ENCODE data around the gene NLE1. TPM values are rescaled to one million over a fixed set of nuclear protein-coding genes. Genes with fewer than 3 reads are reported as not detected.
"Not testable (repeated sequence)": the region's sequence is repeated elsewhere in the genome, so short reads cannot be mapped to it uniquely, and the experiment has no call there.

NLE1 gene
- total RNA-seq, 1 experiment from 2014 or later: 27.0 TPM

DNA sequence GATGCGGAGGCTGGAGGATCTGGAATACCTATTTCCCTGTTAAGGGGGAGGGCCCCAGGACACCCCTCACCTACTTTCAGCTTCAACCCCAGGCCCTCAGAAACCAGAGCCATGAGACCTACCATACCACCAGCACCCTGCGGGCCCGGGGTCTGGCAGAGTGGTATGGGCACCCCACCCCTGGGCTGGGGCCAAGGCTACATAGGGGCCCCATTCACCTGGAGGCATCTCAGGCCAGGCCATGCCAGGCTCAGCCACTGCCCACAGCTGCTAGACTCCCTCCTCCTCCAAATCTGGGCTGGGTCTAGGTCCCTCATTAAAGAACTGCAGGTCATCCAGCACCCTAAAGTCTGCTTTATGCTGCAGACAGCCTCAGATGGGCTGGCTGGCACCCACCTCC lies 11.7 kb downstream of the NLE1 start:
- no peak for DNase-seq (ENCODE audit: extremely low read depth, low read depth)

DNA sequence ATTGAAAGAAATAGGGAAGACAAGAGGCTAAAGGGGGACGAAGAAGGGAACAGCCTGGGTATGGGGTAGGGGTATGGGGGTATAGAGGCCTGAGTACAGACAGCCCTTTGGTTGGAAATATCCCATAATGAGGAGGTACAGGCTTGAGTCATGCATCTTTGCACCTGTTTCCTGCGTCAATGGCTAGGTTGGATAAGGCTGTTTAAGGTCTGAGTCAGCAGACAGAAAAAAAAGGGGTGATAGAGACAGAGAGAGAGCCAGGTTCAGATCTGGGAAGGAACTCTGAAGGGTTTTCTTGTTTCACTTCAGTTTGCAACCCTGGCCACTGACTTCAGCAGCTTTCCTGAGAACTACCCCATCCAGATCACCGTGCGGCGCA lies 12.1 kb downstream of the NLE1 start:
- no peak for DNase-seq (ENCODE audit: extremely low read depth, low read depth)

DNA sequence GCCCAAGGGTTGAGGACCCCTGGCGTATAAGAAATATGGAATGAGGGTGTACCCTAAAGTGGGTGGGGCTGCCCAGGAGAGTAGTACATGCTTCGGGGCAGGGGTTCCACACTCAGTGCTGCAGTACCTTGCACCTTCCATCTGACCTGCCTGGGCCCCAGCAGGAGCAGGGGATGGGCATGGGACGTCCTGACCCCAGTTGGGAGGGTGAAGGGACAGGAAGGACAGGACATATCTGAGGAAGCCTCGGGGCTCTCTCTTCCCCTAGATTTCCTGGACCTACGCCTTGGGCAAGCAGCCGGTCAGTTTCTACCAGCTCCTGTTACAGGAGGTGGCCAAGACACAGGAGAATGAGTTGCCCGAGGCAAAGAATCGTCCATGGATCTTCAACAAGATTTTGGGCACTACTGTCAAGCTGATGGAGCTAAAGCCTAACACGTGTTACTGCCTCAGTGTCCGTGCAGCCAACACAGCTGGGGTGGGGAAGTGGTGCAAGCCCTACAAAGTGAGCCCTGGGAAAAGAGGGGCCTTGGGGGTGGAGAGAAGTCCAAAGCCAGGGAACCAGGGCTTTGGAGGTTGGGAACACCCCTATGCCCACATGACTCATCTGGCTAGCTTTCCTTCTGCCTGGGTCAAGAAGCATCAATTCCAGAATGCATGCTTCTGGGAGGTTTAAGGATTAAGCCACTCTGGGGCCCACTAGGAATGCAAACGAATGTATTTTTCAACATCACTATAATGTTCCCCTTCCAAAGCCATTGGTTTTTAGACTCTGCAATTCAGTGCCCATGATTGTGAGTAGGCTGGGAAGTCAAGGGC lies 12.7 kb downstream of the NLE1 start:
- DNase-seq (ENCODE audit: extremely low read depth, low read depth): no peak

DNA sequence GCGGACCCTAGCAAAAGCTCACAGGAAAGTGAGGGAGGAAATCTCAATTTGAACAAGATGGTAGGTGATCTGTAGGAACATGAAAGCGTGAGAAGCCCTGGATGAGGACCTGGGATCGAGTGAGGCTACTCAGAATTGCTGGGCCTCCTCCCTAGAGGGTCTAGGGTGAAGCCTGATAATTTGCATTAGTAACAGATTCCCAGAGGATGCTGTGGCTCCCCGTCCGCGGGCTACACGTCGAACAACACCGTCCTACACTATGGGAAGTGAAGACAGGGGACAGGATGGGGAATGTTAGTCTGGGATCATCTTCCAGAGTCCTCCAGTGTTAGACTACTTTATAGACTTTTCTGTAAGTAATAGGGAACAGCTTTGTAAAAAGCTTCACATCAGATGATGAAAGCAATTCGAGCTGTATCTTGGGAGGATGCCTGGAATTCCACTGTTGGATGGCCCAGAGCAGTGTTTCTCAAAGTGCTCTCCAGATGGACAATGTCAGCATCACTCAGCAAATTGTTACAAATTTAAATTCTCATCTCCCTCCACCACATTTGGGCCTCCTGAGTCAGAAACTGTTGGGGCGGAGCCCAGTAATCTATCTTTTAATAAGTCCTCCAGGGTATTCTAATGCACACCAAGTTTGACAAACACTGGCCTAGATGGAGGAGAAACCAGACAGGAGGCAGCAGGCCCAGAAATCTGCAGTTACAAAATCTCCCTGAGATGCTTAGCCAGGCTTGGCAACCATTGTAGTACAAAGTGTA lies 14.2 kb downstream of the NLE1 start:
- DNase-seq (ENCODE audit: extremely low read depth, low read depth): no peak

DNA sequence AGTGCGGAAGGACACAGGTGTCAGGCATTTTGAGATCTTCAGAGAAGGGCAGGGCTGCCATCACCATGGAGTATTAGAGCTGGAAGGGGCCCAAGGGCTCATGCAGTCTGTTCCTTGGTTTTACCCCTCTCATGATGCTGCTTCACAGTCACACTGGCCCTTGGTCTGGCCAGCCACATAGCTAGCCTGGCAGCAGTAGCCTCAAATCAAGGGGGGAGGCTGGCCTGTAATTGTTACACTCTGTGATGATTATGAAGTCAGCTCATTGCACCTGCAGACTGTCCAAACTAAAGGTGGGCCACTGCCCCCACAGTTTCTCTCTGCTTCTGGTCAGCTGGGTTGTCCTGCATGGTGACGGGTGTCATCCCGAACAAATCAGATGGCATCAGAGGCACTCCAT lies 20.8 kb downstream of the NLE1 start, which contains the start of gene FNDC8:
TSS of gene FNDC8 (plus strand) at position 301 of the 400 bp plus-strand sequence. CDS start at position 380, 79 bp downstream.
- no peak for DNase-seq (ENCODE audit: extremely low read depth, low read depth)

DNA sequence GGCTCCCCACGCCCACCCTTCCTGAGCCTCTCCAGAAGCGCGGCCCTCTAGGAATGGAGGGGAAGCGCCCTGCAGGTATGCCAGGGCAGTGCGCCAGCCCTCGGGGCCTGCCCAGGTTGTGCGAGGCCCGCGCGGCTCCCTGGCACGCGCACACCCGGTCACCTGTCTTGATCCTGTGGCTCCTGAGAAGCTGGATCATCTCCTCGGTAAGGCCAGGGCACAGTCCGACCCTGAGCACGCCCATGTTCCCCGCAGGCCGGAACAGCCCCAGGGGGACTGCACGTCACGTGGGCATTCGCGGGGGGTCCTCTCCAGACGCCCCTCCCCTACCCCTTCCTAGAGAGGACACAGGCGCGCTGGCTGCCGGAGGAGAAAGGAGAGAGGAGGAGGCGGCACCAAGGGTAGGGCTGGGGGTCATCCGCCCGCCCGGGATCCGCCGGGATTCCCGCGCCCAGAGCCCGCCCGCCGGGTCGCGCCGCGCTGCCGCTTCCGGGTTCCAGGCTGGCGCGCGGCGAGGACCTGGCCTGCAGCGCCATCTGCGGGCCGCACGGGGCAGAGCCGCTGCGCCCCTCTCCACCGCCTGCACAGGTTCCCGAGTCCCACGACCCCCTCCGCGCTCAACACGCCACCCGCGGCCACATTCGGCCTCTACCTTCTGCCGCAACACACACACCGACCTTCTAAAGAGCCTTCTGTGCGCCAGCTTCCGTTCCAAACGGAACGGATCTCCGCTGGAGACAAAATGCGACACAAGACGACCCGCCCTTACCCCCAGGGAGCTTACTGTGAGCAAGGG lies 22.5 kb downstream of the NLE1 start, which contains the start of gene RAD51D:
TSS of gene RAD51D (minus strand) at position 491 of the 796 bp plus-strand sequence. CDS start at position 244, 247 bp downstream.
- peak; percentile 55 for DNase-seq (ENCODE audit: extremely low read depth, low read depth)

DNA sequence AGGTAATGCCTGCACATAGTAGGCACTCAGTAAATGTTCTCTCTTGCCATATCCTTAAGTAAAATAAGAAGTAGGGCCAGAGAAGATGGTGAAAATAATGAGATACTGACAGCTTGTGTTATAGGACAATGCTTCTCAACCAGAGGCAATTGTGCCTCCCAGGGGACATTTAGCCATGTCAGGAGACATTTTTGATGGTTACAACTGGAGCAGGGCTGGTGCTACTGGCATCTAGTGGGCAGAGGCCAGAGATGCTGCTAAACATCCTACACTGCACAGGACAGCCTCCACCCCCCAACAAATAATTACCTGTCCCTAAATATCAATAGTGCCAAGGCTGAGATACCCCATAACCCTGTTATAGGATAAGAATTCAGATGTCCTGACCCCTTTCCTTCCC lies 24.1 kb downstream of the NLE1 start:
- peak; percentile 38 for DNase-seq (ENCODE audit: extremely low read depth, low read depth)

DNA sequence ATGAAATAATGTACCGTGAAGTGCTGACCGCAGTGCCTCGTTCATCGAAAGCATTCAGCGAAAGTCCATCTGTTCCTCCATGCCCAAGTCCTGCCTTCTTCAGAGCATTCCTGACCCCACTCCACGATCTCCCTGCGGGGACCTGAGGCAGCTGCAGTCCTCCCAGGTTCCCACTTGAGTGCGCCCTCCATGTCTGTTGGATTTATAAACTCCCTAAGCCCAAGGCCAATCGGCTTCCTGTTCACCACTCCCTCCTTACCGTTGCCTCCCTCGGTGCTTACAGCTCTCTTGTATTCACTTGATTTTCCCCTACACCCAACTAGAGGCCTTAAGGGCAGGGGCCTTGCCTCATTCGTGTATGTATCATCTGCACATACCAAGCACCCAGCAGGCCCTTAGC lies 25.3 kb downstream of the NLE1 start:
- no peak for DNase-seq (ENCODE audit: extremely low read depth, low read depth)

DNA sequence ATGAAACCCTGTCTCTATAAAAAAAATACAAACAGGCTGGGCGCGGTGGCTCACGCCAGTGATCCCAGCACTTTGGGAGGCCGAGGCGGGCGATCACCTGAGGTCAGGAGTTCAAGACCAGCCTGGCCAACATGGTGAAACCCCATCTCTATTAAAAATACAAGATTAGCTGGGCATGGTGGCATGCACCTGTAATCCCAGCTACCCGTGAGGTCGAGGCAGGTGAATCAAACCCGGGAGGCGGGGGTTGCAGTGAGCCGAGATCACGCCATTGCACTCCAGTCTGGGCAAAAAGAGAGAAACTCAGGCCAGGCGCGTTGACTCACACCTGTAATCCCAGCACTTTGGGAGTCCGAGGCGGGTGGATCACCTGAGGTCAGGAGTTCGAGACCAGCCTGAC lies 31.3 kb downstream of the NLE1 start:
- not testable (repeated sequence) for DNase-seq (ENCODE audit: extremely low read depth, low read depth)

DNA sequence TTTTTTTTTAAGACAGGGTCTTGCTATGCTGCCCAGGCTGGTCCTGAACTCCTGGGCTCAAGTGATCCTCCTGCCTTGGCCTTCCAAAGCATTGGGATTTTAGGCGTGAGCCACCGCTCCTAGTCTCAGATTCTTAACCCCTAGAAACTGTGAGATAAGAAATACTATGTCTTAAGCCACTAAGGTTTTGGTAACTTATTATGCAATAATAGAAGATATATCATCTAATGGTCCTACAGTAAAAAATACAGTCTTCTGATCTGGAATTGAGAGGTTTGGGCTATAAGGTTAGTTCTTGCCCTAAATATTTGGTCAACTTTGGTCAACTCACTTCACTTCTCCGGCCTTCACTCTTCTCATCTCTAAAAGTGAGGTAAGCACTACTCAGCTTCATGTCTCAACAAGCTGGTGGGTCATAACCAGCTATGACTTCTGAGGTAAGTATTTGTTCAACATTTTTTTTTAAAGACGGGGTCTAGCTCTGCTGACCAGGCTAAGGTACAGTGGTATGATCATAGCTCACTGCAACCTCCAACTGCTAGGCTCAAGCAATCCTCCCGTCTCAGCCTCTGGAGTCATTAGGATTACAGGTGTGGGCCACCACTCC lies 37.2 kb downstream of the NLE1 start:
- DNase-seq (ENCODE audit: extremely low read depth, low read depth): no peak

DNA sequence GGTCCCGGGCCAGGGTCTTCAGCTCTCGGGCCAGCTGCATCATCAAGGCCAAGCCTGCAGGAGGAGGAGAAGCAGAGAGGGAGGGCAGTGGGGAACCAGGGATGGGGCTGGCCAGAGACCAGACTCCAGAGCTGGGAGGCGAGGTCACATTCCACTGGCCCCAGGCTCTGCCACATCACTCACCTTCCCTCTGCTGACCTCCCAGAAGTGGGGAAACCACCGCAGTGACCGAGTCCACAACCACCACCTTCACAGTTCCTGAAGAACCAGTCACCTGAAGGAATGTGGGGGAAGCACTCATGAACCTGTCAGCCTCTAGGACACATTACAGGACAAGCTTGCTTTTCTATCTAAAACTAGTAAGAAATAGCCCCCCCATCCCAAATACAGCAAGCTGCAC lies 38.8 kb downstream of the NLE1 start:
- no peak for DNase-seq (ENCODE audit: extremely low read depth, low read depth)

DNA sequence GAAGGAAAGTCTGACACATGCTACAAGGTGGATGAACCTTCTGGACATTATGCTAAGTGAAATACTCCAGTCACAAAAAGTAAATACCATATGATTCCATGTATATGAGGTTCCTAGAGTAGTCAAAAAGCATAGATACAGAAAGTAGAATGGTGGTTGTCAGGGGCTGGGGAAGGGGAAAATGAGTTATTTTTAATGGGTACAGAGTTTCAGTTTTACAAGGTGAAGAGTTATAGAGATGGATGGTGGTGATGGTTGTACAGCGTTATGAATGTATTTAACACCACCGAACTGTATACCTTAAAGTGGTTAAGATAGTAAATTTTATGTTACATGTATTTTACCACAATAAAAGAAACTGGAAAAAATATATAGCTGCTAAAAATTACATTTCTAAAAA lies 40.4 kb downstream of the NLE1 start:
- DNase-seq (ENCODE audit: extremely low read depth, low read depth): no peak

DNA sequence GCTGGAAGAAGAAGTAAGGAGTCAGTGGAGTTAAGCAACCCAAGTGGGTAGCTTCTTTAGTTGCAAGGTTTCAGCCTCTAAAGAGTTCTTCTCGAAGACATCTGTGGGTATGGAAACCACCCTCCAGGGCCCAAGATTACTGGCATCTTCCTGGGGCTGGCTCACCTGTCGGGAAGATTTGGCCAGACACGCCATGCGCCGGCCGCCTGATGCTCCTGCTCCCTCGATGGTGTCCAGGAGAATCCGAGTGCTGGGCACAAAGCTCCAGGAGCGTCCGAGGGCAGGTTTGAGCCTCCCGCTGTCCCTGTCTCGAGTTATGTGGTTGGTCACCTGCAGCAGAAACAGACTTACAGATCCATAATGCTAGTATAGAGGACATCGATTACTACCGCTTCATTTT lies 41.1 kb downstream of the NLE1 start:
- DNase-seq (ENCODE audit: extremely low read depth, low read depth): no peak

DNA sequence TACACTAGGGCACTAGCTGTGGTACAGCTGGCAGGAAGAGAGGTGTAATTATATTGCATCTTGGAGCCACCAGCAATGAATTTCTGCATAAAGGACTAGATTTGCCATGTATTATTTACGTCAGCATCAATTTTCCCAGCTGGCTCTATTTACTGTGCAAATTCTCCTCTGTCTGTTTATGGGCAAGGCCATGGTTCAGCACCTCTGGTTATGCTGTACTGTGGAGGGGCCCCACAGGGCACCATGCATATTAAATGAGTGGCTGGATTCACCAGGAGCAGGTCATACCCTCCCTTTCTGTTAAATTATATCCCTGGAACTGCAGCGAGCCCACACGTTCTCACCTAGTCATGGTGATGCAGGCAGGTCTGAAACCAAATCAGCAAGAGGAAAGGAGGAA lies 42.2 kb downstream of the NLE1 start:
- no peak for DNase-seq (ENCODE audit: extremely low read depth, low read depth)

DNA sequence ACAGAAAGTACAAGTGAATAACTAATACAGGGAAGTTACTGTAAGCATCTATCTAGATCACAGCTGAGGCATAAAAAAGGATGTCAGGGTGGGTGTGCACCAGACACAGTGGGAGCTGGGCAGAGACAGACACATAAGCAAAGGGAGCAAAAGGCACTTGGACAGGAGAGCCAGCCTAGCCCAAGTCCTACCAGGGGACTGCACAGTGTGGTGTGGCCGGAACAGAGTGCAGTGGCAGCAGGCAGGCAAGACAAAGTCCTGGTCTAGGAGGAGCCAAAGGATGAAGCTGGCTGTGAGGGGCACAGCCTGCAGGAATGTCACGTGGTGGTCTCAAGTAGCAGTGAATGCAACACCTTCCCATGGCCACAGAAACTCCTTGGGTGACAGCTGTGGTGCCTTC lies 44.3 kb downstream of the NLE1 start:
- no peak for DNase-seq (ENCODE audit: extremely low read depth, low read depth)

DNA sequence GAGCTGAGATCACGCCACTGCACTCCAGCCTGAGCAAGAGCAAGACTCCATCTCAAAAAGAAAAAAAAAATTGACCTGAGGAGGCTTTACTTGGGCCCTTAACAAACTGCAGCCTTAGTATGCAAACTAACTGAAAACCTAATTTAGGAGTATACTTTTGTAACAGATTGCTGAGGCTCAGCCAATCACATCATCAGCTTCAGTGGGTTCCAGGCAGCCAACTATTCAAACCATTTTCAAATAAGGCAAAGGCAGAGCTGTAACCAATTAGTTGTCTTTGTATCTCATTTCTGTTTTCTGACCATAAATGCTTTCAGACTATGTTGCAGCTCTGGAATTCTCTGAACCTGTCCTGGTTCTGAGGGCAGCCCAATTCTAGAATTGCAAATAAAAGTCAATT lies 46.4 kb downstream of the NLE1 start:
- no peak for DNase-seq (ENCODE audit: extremely low read depth, low read depth)

DNA sequence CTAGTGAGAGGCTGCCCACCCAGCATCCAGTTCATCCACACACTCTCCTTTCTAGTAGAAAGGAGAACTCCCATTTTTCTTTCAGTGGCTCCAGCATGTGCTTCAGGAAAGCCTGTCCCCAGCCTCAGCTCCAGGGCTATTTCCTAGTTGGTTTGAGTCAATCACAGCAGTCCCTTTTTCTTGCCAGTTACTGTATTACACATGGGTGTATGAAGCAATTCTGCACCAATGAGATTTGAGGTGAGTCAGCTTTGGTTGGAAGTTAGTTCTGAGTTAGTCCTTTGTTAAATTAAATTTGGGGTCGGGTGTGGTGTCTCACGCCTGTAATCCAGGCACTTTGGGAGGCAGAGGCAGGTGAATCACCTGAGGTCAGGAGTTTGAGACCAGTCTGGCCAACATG lies 47.2 kb downstream of the NLE1 start:
- DNase-seq (ENCODE audit: extremely low read depth, low read depth): peak; percentile 58

DNA sequence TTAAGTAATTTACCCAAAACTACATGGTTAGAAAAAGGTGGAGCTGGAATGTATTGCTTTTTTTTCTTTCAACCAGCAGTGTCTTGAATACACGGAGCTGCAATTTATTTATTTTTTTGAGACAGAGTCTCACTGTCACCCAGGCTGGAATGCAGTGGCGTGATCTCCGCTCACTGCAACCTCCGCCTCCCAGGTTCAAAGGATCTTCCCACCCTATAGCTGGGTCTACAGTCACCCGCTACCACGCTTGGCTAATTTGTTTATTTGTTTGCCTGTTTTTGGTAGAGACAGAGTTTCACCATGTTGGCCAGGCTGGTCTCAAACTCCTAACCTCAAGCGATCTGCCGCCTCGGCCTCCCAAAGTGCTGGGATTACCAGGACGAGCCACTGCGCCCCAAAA lies 51.4 kb downstream of the NLE1 start:
- DNase-seq (ENCODE audit: extremely low read depth, low read depth): not testable (repeated sequence)

DNA sequence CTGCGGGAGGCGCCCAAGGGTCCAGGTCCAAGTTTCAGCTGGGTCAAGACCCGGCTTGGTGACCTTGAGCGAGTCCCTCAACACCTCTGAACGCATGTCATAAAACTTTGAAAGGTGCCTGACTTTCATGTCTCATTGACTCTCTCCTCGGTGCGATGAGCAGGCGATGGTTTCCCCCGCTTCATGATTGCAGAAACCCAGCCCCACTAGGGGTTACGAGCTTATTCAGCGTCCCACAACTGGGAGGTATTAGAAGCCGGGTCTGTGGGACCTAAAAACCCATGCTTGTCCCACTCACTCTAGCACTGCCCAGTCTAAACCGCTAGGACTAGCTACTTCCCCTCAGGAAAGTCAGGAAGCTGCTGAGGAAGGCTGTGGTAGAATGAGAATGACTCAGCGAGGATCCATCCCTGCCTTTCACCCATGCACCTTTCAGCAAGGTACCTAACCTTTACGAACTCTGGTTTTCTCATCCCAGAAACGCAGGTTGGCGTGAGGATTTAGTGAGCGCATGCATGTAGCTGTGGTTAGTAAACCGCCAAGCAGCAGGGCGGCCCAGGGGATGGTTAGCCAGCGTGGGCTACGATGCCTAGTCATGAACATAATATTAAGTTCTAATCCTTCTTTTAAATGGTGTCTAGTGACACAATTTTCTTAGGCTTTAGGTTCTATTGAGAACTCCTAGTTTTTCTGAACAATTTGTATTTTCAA lies 52.4 kb downstream of the NLE1 start:
- peak; percentile 43 for DNase-seq (ENCODE audit: extremely low read depth, low read depth)

All from NCI-H460 (cell line).